Stimulated activated CD4-positive, alpha-beta T cell treated with anti-CD3 and anti-CD28 coated beads, Interleukin-15, amount 100 ng/mL, for 48 hours (primary cell): ENCODE results near the gene TERT.
"Not testable (repeated sequence)": the region's sequence is repeated elsewhere in the genome, so short reads cannot be mapped to it uniquely, and the experiment has no call there.

ENCODE experiments used
- DNase-seq, 2 donors: peaks; one replicate each; pipeline ENCODE4 v3.0.0-alpha.2; 2020; ENCODE audit warnings: low read depth in 2 of 2

The TERT gene

GRCh38 chr5:1278656-1279442, 16.0 kb downstream of the TERT start:
- no peak for DNase-seq

GRCh38 chr5:1278216-1278615, 16.7 kb downstream of the TERT start:
- no peak for DNase-seq

- no peak for DNase-seq
These were observed 17.1 kb downstream of the TERT start for GRCh38 chr5:1277781-1278180.

- no peak for DNase-seq
These were observed 17.5 kb downstream of the TERT start for GRCh38 chr5:1277331-1277730.

GRCh38 chr5:1276930-1277329, 17.9 kb downstream of the TERT start:
- DNase-seq: no peak

GRCh38 chr5:1275397-1276391, 19.2 kb downstream of the TERT start:
- DNase-seq: not testable (repeated sequence)

GRCh38 chr5:1274471-1274870, 20.4 kb downstream of the TERT start:
- no peak for DNase-seq

GRCh38 chr5:1273745-1274144, 21.1 kb downstream of the TERT start:
- DNase-seq: no peak

GRCh38 chr5:1272201-1272600, 22.7 kb downstream of the TERT start:
- DNase-seq: no peak

- no peak for DNase-seq
These were observed 23.6 kb downstream of the TERT start for GRCh38 chr5:1270933-1271914.

GRCh38 chr5:1270426-1270825, 24.4 kb downstream of the TERT start:
- no peak for DNase-seq

- peak in 1 of 2 donors; percentile 15 for DNase-seq
These were observed 26.2 kb downstream of the TERT start for GRCh38 chr5:1268666-1269065.

- no peak for DNase-seq
These were observed 26.8 kb downstream of the TERT start for GRCh38 chr5:1268056-1268455.

- not testable (repeated sequence) for DNase-seq
These were observed 27.4 kb downstream of the TERT start for GRCh38 chr5:1267464-1267863.

- DNase-seq: no peak
These were observed 28.1 kb downstream of the TERT start for GRCh38 chr5:1266791-1267190.

- no peak for DNase-seq
These were observed 29.1 kb downstream of the TERT start for GRCh38 chr5:1265461-1266455.

- DNase-seq: no peak
These were observed 29.8 kb downstream of the TERT start for GRCh38 chr5:1265026-1265425.

GRCh38 chr5:1264211-1264610, 30.7 kb downstream of the TERT start:
- no peak for DNase-seq

- no peak for DNase-seq
These were observed 32.5 kb downstream of the TERT start for GRCh38 chr5:1262381-1262780.

GRCh38 chr5:1261643-1262042, 33.2 kb downstream of the TERT start:
- no peak for DNase-seq
